IMR-90 (cell line): Measurements from ENCODE around the gene RBM42. TPM values are rescaled to one million over a fixed set of nuclear protein-coding genes. Genes with fewer than 3 reads are reported as not detected.

Experiments used
- ATAC-seq: fragments of 200-7000 bp; cut with Tn5 transposase; 2 replicates; pipeline ENCODE4 v1.9.1; 2020; ENCODE audit warnings: low read depth, mild to moderate bottlenecking, moderate library complexity
- BruUV-seq: library from RNA; stranded (reverse); fragments of 400-500 nt; replicated peaks from 2 replicates; lab custom pipeline; 2021; lab: Mats Ljungman, UMichigan
- CTCF ChIA-PET: fragments of 300-600 bp; formaldehyde crosslinking; extraction: SDS; loops from one replicate; lab custom pipeline; 2021; ENCODE audit warnings: antibody characterized with exemption; lab: Yijun Ruan, JAX
- POLR2A ChIA-PET: fragments of 300-600 bp; sonication (Branson Sonifier 250); formaldehyde crosslinking; loops from one replicate; lab custom pipeline; 2022; ENCODE audit warnings: antibody characterized with exemption; ENCODE audit not compliant: unreplicated experiment; lab: Charles Lee
- DNase-seq: peaks from one replicate; pipeline ENCODE4 v3.0.0; 2013
- H2AFZ ChIP-seq: replicated peaks from 2 replicates; pipeline ENCODE3; 2013; ENCODE audit warnings: low read length, mild to moderate bottlenecking; ENCODE audit not compliant: poor library complexity
- H2AK5ac ChIP-seq: 2 replicates; pipeline ENCODE4 v1.6.1; 2013; ENCODE audit warnings: low read depth, low read length, inconsistent platforms
- H2AK9ac ChIP-seq: replicated peaks from 2 replicates; pipeline ENCODE3; 2013; ENCODE audit warnings: mild to moderate bottlenecking, low read depth, low read length, moderate library complexity; ENCODE audit not compliant: poor library complexity
- H2BK120ac ChIP-seq: 2 replicates; pipeline ENCODE4 v1.6.1; 2013; ENCODE audit warnings: low read depth, low read length, inconsistent platforms
- H2BK15ac ChIP-seq: 3 replicates; pipeline ENCODE4 v1.6.1; 2013; ENCODE audit warnings: low read depth, low read length, inconsistent platforms
- H2BK20ac ChIP-seq: 2 replicates; pipeline ENCODE4 v1.6.1; 2013; ENCODE audit warnings: low read depth, mild to moderate bottlenecking, inconsistent platforms, low read length, moderate library complexity
- H2BK5ac ChIP-seq: 2 replicates; pipeline ENCODE4 v1.6.1; 2013; ENCODE audit warnings: mild to moderate bottlenecking, low read depth, low read length, inconsistent platforms; ENCODE audit not compliant: poor library complexity, severe bottlenecking
- H3K14ac ChIP-seq: replicated peaks from 2 replicates; pipeline ENCODE4 v1.6.1; 2013; ENCODE audit warnings: low read depth, low read length, inconsistent platforms
- H3K18ac ChIP-seq: 2 replicates; pipeline ENCODE4 v1.6.1; 2013; ENCODE audit warnings: low read depth, low read length, control low read depth
- H3K23ac ChIP-seq: 2 replicates; pipeline ENCODE4 v1.6.1; 2013; ENCODE audit warnings: low read depth, low read length, inconsistent platforms
- H3K27ac ChIP-seq: 2 replicates; pipeline ENCODE4 v1.5.1; 2013; ENCODE audit warnings: mild to moderate bottlenecking, control low read depth, low read length; ENCODE audit not compliant: insufficient read depth
- H3K27me3 ChIP-seq: 2 replicates; pipeline ENCODE4 v1.6.1; 2013; ENCODE audit warnings: low read length; ENCODE audit not compliant: control insufficient read depth, insufficient read depth
- H3K36me3 ChIP-seq: 2 replicates; pipeline ENCODE4 v1.6.1; 2013; ENCODE audit warnings: low read length, mixed read lengths; ENCODE audit not compliant: control insufficient read depth, insufficient read depth
- H3K4ac ChIP-seq: 2 replicates; pipeline ENCODE4 v1.6.1; 2013; ENCODE audit warnings: low read depth, low read length, inconsistent platforms
- H3K4me1 ChIP-seq: 2 replicates; pipeline ENCODE4 v1.6.1; 2013; ENCODE audit warnings: low read length, mixed read lengths; ENCODE audit not compliant: control insufficient read depth, insufficient read depth
- H3K4me2 ChIP-seq: 2 replicates; pipeline ENCODE4 v1.6.1; 2013; ENCODE audit warnings: low read depth, mild to moderate bottlenecking, control low read depth, low read length, moderate library complexity
- H3K4me3 ChIP-seq: 2 replicates; pipeline ENCODE4 v1.5.1; 2013; ENCODE audit warnings: low read depth, mild to moderate bottlenecking, control low read depth, low read length, moderate library complexity; ENCODE audit not compliant: insufficient read depth
- H3K56ac ChIP-seq: 2 replicates; pipeline ENCODE4 v1.6.1; 2013; ENCODE audit warnings: low read length, inconsistent platforms; ENCODE audit not compliant: insufficient read depth; ENCODE audit errors: extremely low read depth
- H3K79me1 ChIP-seq, 2 experiments: 2 replicates each; pipeline ENCODE4 v1.6.1; 2013; ENCODE audit warnings: low read length in 2 of 2, inconsistent platforms in 1 of 2, low read depth in 1 of 2
- H3K9ac ChIP-seq: 2 replicates; pipeline ENCODE4 v1.6.1; 2013; ENCODE audit warnings: low read depth, low read length, control low read depth
- H3K9me1 ChIP-seq: 2 replicates; pipeline ENCODE4 v1.6.1; 2013; ENCODE audit warnings: low read length, inconsistent platforms; ENCODE audit not compliant: insufficient read depth
- H3K9me3 ChIP-seq: 2 replicates; pipeline ENCODE4 v1.6.1; 2013; ENCODE audit warnings: low read length; ENCODE audit not compliant: control insufficient read depth, insufficient read depth
- H4K20me1 ChIP-seq: 2 replicates; pipeline ENCODE4 v1.6.1; 2013; ENCODE audit warnings: low read length, inconsistent platforms; ENCODE audit not compliant: insufficient read depth
- H4K5ac ChIP-seq: 2 replicates; pipeline ENCODE4 v1.6.1; 2013; ENCODE audit warnings: mild to moderate bottlenecking, low read depth, low read length, control low read depth
- H4K8ac ChIP-seq, 2 experiments: 2 replicates each; pipeline ENCODE4 v1.6.1; 2013; ENCODE audit warnings: low read depth in 2 of 2, low read length in 2 of 2, control low read depth in 1 of 2, inconsistent platforms in 1 of 2
- H4K91ac ChIP-seq: 2 replicates; pipeline ENCODE4 v1.6.1; 2013; ENCODE audit warnings: low read depth, low read length, inconsistent platforms; ENCODE audit not compliant: insufficient read depth
- BHLHE40 ChIP-seq: fragments of 150-350 bp; IDR thresholded peaks from 2 replicates; pipeline ENCODE4 v1.6.1; 2016; ENCODE audit warnings: mild to moderate bottlenecking, low read depth, low read length
- CEBPB ChIP-seq: IDR thresholded peaks from 2 replicates; pipeline ENCODE4 v1.6.1; 2012; ENCODE audit warnings: low read depth, low read length, improper control_type of control experiment
- CHD1 ChIP-seq: IDR thresholded peaks from 2 replicates; pipeline ENCODE4 v1.6.1; 2012; ENCODE audit warnings: low read depth, low read length, improper control_type of control experiment
- CTCF ChIP-seq: conservative IDR thresholded peaks from 2 replicates; pipeline ENCODE4 v1.5.1; 2012; ENCODE audit warnings: mild to moderate bottlenecking, low read depth, low read length, improper control_type of control experiment
- ELK1 ChIP-seq: fragments of 150-350 bp; IDR thresholded peaks from 2 replicates; pipeline ENCODE4 v1.6.1; 2016; ENCODE audit warnings: low read depth, mild to moderate bottlenecking, low read length, moderate library complexity, borderline replicate concordance
- FOS ChIP-seq: fragments of 150-350 bp; IDR thresholded peaks from 2 replicates; pipeline ENCODE4 v1.6.1; 2016; ENCODE audit warnings: low read depth, low read length
- MAFK ChIP-seq: IDR thresholded peaks from 2 replicates; pipeline ENCODE4 v1.6.1; 2012; ENCODE audit warnings: low read depth, low read length, improper control_type of control experiment
- MAZ ChIP-seq: IDR thresholded peaks from 2 replicates; pipeline ENCODE4 v1.6.1; 2012; ENCODE audit warnings: low read depth, mild to moderate bottlenecking, low read length, improper control_type of control experiment, moderate library complexity, borderline replicate concordance
- MXI1 ChIP-seq: IDR thresholded peaks from 2 replicates; pipeline ENCODE4 v1.6.1; 2012; ENCODE audit warnings: low read depth, mild to moderate bottlenecking, low read length, moderate library complexity, borderline replicate concordance
- NFE2L2 ChIP-seq: fragments of 150-350 bp; IDR thresholded peaks from 2 replicates; pipeline ENCODE4 v1.6.1; 2016; ENCODE audit warnings: low read depth, mild to moderate bottlenecking, low read length
- POLR2A ChIP-seq: IDR thresholded peaks from 2 replicates; pipeline ENCODE4 v1.6.1; 2012; ENCODE audit warnings: mild to moderate bottlenecking, low read depth, low read length
- RAD21 ChIP-seq: IDR thresholded peaks from 2 replicates; pipeline ENCODE4 v1.6.1; 2012; ENCODE audit warnings: low read length, improper control_type of control experiment
- RCOR1 ChIP-seq: IDR thresholded peaks from 2 replicates; pipeline ENCODE4 v1.6.1; 2012; ENCODE audit warnings: mild to moderate bottlenecking, low read length, improper control_type of control experiment; ENCODE audit not compliant: insufficient replicate concordance
- RFX5 ChIP-seq: IDR thresholded peaks from 2 replicates; pipeline ENCODE4 v1.8.0; 2012; ENCODE audit warnings: low read depth, mild to moderate bottlenecking, low read length, moderate library complexity
- SMC3 ChIP-seq: fragments of 150-350 bp; IDR thresholded peaks from 2 replicates; pipeline ENCODE4 v1.6.1; 2016; ENCODE audit warnings: low read depth, mild to moderate bottlenecking, antibody characterized with exemption, low read length, moderate library complexity
- USF2 ChIP-seq: fragments of 150-350 bp; IDR thresholded peaks from 2 replicates; pipeline ENCODE4 v1.6.1; 2017; ENCODE audit warnings: mild to moderate bottlenecking, antibody characterized with exemption, low read length, low read depth
- WGBS, 2 experiments: methylation state at CpG; one replicate each; pipeline versions ENCODE4 v1.1.5 to v1.1.7; 2013; ENCODE audit warnings: missing lambda C conversion rate in 2 of 2; ENCODE audit not compliant: insufficient read length in 1 of 2; ENCODE audit errors: extremely low coverage in 2 of 2; 5-methylcytosine and 5-hydroxymethylcytosine counted together
- dilution Hi-C: fragments of 300-500 bp; cut with HindIII; formaldehyde crosslinking; loops from one replicate; pipeline ENCODE4 v1.14.3; 2018; ENCODE audit warnings: low sequenced_read_pairs; ENCODE audit not compliant: unreplicated experiment
- in situ Hi-C: fragments of 300-500 bp; cut with MboI; formaldehyde crosslinking; loops from 3 replicates; pipeline ENCODE4 v1.14.3; 2019; ENCODE audit warnings: low sequenced_read_pairs, inconsistent platforms, mixed read lengths
- intact Hi-C: fragments of 100-400 bp; cut with micrococcal nuclease; formaldehyde crosslinking; loops from 2 replicates; pipeline ENCODE4 v1.10.0; 2022
- polyA plus RNA-seq, 3 experiments: library from polyadenylated mRNA; depleted of rRNA; stranded (reverse); fragments of >200 nt; gene quantifications; 2 replicates each; pipeline ENCODE4 v1.2.3, GENCODE V29; 2012; ENCODE audit warnings: low replicate concordance in 1 of 3
- total RNA-seq: library from RNA; depleted of rRNA; stranded (reverse); fragments of >200 nt; gene quantifications from 2 replicates; pipeline ENCODE4 v1.2.3, GENCODE V29; 2012

The RBM42 gene
- total and polyA plus RNA-seq, 2 of the 4 experiments (the other 2 are of a cell fraction), result 19.0 to 41.5 TPM

GRCh38 chr19:35650581-35650980, 21.7 kb downstream of the RBM42 start:
- Histone ChIP-seq H2AFZ (no peak overlapping the region), H3K36me3 (peaks cover 17% of the 10 kb centered on the region), H3K27ac (no peak overlapping the region), H3K23ac (no peak overlapping the region), H4K8ac (no peak overlapping the region), H3K27me3 (no peaks in the 10 kb centered on the region), H3K9ac (no peak overlapping the region), H2BK5ac (no peak overlapping the region), H3K4me1 (peaks cover 2% of the 10 kb centered on the region), H2AK9ac (no peak overlapping the region), H4K91ac (no peak overlapping the region), H3K4ac (no peak overlapping the region), H2BK120ac (no peak overlapping the region), H2AK5ac (no peak overlapping the region), H3K9me3 (no peaks in the 10 kb centered on the region), H3K56ac (no peak overlapping the region), H3K9me1 (peaks cover under 1% of the 10 kb centered on the region; the same call in 1 of the 2 replicates), H2BK20ac (no peak overlapping the region), H3K79me1 (peaks cover 9 to 30% of the 10 kb centered on the region in 2 experiments), H3K4me2 (no peak overlapping the region), H4K20me1 (0 out of 2 replicates have a peak, but pooled peaks cover 11% of the 10 kb centered on the region), H3K14ac (no peak overlapping the region), H2BK15ac (no peak overlapping the region), H4K5ac (no peak overlapping the region), H3K18ac (no peak overlapping the region), H3K4me3 (no peak overlapping the region)
- ChIA-PET POLR2A (no interaction called here), CTCF (no interaction called here)
- 83% methylated on average over 5 of the region's 9 CpGs; no CpG with 5 or more reads in 1 of the 2 experiments for WGBS, 2 experiments
- no peak for TF ChIP-seq CTCF
- TF ChIP-seq CEBPB, result no peak
- no peak for TF ChIP-seq USF2
- no peak for TF ChIP-seq ELK1
- TF ChIP-seq SMC3, result no peak
- TF ChIP-seq RCOR1, result no peak
- TF ChIP-seq MXI1, result no peak
- TF ChIP-seq NFE2L2, result no peak
- TF ChIP-seq POLR2A, result no peak
- TF ChIP-seq BHLHE40, result no peak
- no peak for TF ChIP-seq RFX5
- TF ChIP-seq CHD1, result no peak
- TF ChIP-seq MAZ, result no peak
- no peak for TF ChIP-seq MAFK
- TF ChIP-seq RAD21, result no peak
- TF ChIP-seq FOS, result no peak
- intact Hi-C loops, result no loop called here
- dilution Hi-C loops, result no loop called here
- no peak for DNase-seq
- no TSS peak for BruUV-seq
- ATAC-seq, result no peak
- in situ Hi-C loops, result no loop called here
